Measurements from ENCODE around the gene NT5DC4. TPM values are rescaled to one million over a fixed set of nuclear protein-coding genes. Genes with fewer than 3 reads are reported as not detected.

NT5DC4 gene
- not detected in 2 replicates for total RNA-seq (2014; rRNA removed; shearing (Covaris generic); ENCODE audit: low replicate concordance)

GRCh38 chr2:112720785-112721184, at the start of gene NT5DC4:
Gene NT5DC4, plus strand, starts transcription at chr2:112721020. Its CDS starts 60 bp downstream, at chr2:112721080.
- no peak within 1 kb of the TSS for H3K9ac ChIP-seq (ENCODE audit: low read length)
- no peak within 1 kb of the TSS for H3K4me2 ChIP-seq (ENCODE audit: low read depth, low read length, poor library complexity, severe bottlenecking)
- no peaks in the 10 kb centered on the region for H3K9me2 ChIP-seq (replicated peaks; ENCODE audit: insufficient read depth, low read length)
- H3K9me3 ChIP-seq (ENCODE audit: low read length): no peaks in the 10 kb centered on the region
- H2AFZ ChIP-seq (ENCODE audit: low read length): no peak within 1 kb of the TSS
- no peaks in the 10 kb centered on the region for H3K79me2 ChIP-seq (ENCODE audit: low read length)
- no peak for DNase-seq
- no peak within 1 kb of the TSS for H3K27ac ChIP-seq (ENCODE audit: low read length)
- H4K20me1 ChIP-seq (ENCODE audit: insufficient read depth, low read depth, low read length): no peaks in the 10 kb centered on the region
- H3K27me3 ChIP-seq (ENCODE audit: low read length): no peaks in the 10 kb centered on the region
- H3K4me1 ChIP-seq (ENCODE audit: low read length): no peaks in the 10 kb centered on the region
- H3K4me3 ChIP-seq (ENCODE audit: low read length): no peak within 1 kb of the TSS
- H3K36me3 ChIP-seq (ENCODE audit: insufficient read depth, low read length): no peaks in the 10 kb centered on the region

- Histone ChIP-seq H3K36me3 (ENCODE audit: insufficient read depth, low read length) (no peaks in the 10 kb centered on the region), H3K4me1 (ENCODE audit: low read length) (no peaks in the 10 kb centered on the region), H3K4me2 (ENCODE audit: low read depth, low read length, poor library complexity, severe bottlenecking) (no peak overlapping the region), H4K20me1 (ENCODE audit: insufficient read depth, low read depth, low read length) (no peaks in the 10 kb centered on the region), H3K27ac (ENCODE audit: low read length) (no peak overlapping the region), H3K9me3 (ENCODE audit: low read length) (no peaks in the 10 kb centered on the region), H3K4me3 (ENCODE audit: low read length) (no peak overlapping the region), H3K9ac (ENCODE audit: low read length) (no peak overlapping the region), H3K79me2 (ENCODE audit: low read length) (no peaks in the 10 kb centered on the region), H2AFZ (ENCODE audit: low read length) (no peak overlapping the region), H3K9me2 (replicated peaks; ENCODE audit: insufficient read depth, low read length) (no peaks in the 10 kb centered on the region), H3K27me3 (ENCODE audit: low read length) (no peaks in the 10 kb centered on the region)
- no peak for DNase-seq
Observed at GRCh38 chr2:112671801-112672200, 49.0 kb upstream of the NT5DC4 start.

- Histone ChIP-seq H3K4me2 (ENCODE audit: low read depth, low read length, poor library complexity, severe bottlenecking) (no peak overlapping the region), H3K9me3 (ENCODE audit: low read length) (no peaks in the 10 kb centered on the region), H4K20me1 (ENCODE audit: insufficient read depth, low read depth, low read length) (no peaks in the 10 kb centered on the region), H2AFZ (ENCODE audit: low read length) (no peak overlapping the region), H3K27ac (ENCODE audit: low read length) (no peak overlapping the region), H3K79me2 (ENCODE audit: low read length) (no peaks in the 10 kb centered on the region), H3K36me3 (ENCODE audit: insufficient read depth, low read length) (no peaks in the 10 kb centered on the region), H3K27me3 (ENCODE audit: low read length) (no peaks in the 10 kb centered on the region), H3K9ac (ENCODE audit: low read length) (no peak overlapping the region), H3K4me3 (ENCODE audit: low read length) (no peak overlapping the region), H3K4me1 (ENCODE audit: low read length) (no peaks in the 10 kb centered on the region), H3K9me2 (replicated peaks; ENCODE audit: insufficient read depth, low read length) (no peaks in the 10 kb centered on the region)
- DNase-seq: no peak
Observed at GRCh38 chr2:112673008-112673407, 47.8 kb upstream of the NT5DC4 start.

GRCh38 chr2:112674229-112674628, 46.6 kb upstream of the NT5DC4 start:
- no peak for DNase-seq
- Histone ChIP-seq H3K27me3 (ENCODE audit: low read length) (no peaks in the 10 kb centered on the region), H3K79me2 (ENCODE audit: low read length) (no peaks in the 10 kb centered on the region), H3K4me2 (ENCODE audit: low read depth, low read length, poor library complexity, severe bottlenecking) (no peak overlapping the region), H4K20me1 (ENCODE audit: insufficient read depth, low read depth, low read length) (no peaks in the 10 kb centered on the region), H3K4me1 (ENCODE audit: low read length) (no peaks in the 10 kb centered on the region), H3K9ac (ENCODE audit: low read length) (no peak overlapping the region), H3K27ac (ENCODE audit: low read length) (no peak overlapping the region), H3K36me3 (ENCODE audit: insufficient read depth, low read length) (no peaks in the 10 kb centered on the region), H2AFZ (ENCODE audit: low read length) (no peak overlapping the region), H3K9me3 (ENCODE audit: low read length) (no peaks in the 10 kb centered on the region), H3K9me2 (replicated peaks; ENCODE audit: insufficient read depth, low read length) (no peaks in the 10 kb centered on the region), H3K4me3 (ENCODE audit: low read length) (no peak overlapping the region)

- H3K36me3 ChIP-seq (ENCODE audit: insufficient read depth, low read length): no peaks in the 10 kb centered on the region
- no peak overlapping the region for H3K27ac ChIP-seq (ENCODE audit: low read length)
- no peaks in the 10 kb centered on the region for H3K9me3 ChIP-seq (ENCODE audit: low read length)
- H4K20me1 ChIP-seq (ENCODE audit: insufficient read depth, low read depth, low read length): no peaks in the 10 kb centered on the region
- H3K4me2 ChIP-seq (ENCODE audit: low read depth, low read length, poor library complexity, severe bottlenecking): no peak overlapping the region
- no peaks in the 10 kb centered on the region for H3K9me2 ChIP-seq (replicated peaks; ENCODE audit: insufficient read depth, low read length)
- H3K9ac ChIP-seq (ENCODE audit: low read length): no peak overlapping the region
- H3K4me3 ChIP-seq (ENCODE audit: low read length): no peak overlapping the region
- H3K27me3 ChIP-seq (ENCODE audit: low read length): no peaks in the 10 kb centered on the region
- no peaks in the 10 kb centered on the region for H3K79me2 ChIP-seq (ENCODE audit: low read length)
- H2AFZ ChIP-seq (ENCODE audit: low read length): no peak overlapping the region
- no peaks in the 10 kb centered on the region for H3K4me1 ChIP-seq (ENCODE audit: low read length)
- DNase-seq: no peak
Observed at GRCh38 chr2:112679484-112679883, 41.3 kb upstream of the NT5DC4 start.

GRCh38 chr2:112680666-112681101, 40.1 kb upstream of the NT5DC4 start:
- H3K4me2 ChIP-seq (ENCODE audit: low read depth, low read length, poor library complexity, severe bottlenecking): no peak overlapping the region
- DNase-seq: no peak
- H4K20me1 ChIP-seq (ENCODE audit: insufficient read depth, low read depth, low read length): no peaks in the 10 kb centered on the region
- H3K27ac ChIP-seq (ENCODE audit: low read length): no peak overlapping the region
- H2AFZ ChIP-seq (ENCODE audit: low read length): no peak overlapping the region
- no peaks in the 10 kb centered on the region for H3K36me3 ChIP-seq (ENCODE audit: insufficient read depth, low read length)
- no peaks in the 10 kb centered on the region for H3K79me2 ChIP-seq (ENCODE audit: low read length)
- no peaks in the 10 kb centered on the region for H3K9me3 ChIP-seq (ENCODE audit: low read length)
- H3K27me3 ChIP-seq (ENCODE audit: low read length): no peaks in the 10 kb centered on the region
- H3K4me1 ChIP-seq (ENCODE audit: low read length): no peaks in the 10 kb centered on the region
- no peak overlapping the region for H3K9ac ChIP-seq (ENCODE audit: low read length)
- H3K4me3 ChIP-seq (ENCODE audit: low read length): no peak overlapping the region
- H3K9me2 ChIP-seq (replicated peaks; ENCODE audit: insufficient read depth, low read length): no peaks in the 10 kb centered on the region

GRCh38 chr2:112682101-112682500, 38.7 kb upstream of the NT5DC4 start:
- H3K27me3 ChIP-seq (ENCODE audit: low read length): no peaks in the 10 kb centered on the region
- H3K4me1 ChIP-seq (ENCODE audit: low read length): no peaks in the 10 kb centered on the region
- no peaks in the 10 kb centered on the region for H3K9me3 ChIP-seq (ENCODE audit: low read length)
- H3K36me3 ChIP-seq (ENCODE audit: insufficient read depth, low read length): no peaks in the 10 kb centered on the region
- no peaks in the 10 kb centered on the region for H4K20me1 ChIP-seq (ENCODE audit: insufficient read depth, low read depth, low read length)
- no peaks in the 10 kb centered on the region for H3K79me2 ChIP-seq (ENCODE audit: low read length)
- H3K4me3 ChIP-seq (ENCODE audit: low read length): no peak overlapping the region
- no peak overlapping the region for H3K9ac ChIP-seq (ENCODE audit: low read length)
- H2AFZ ChIP-seq (ENCODE audit: low read length): no peak overlapping the region
- no peak overlapping the region for H3K4me2 ChIP-seq (ENCODE audit: low read depth, low read length, poor library complexity, severe bottlenecking)
- no peak for DNase-seq
- H3K27ac ChIP-seq (ENCODE audit: low read length): no peak overlapping the region
- no peaks in the 10 kb centered on the region for H3K9me2 ChIP-seq (replicated peaks; ENCODE audit: insufficient read depth, low read length)

GRCh38 chr2:112683550-112684414, 37.0 kb upstream of the NT5DC4 start:
- no peaks in the 10 kb centered on the region for H3K9me2 ChIP-seq (replicated peaks; ENCODE audit: insufficient read depth, low read length)
- no peaks in the 10 kb centered on the region for H3K4me1 ChIP-seq (ENCODE audit: low read length)
- no peak for DNase-seq
- H3K4me3 ChIP-seq (ENCODE audit: low read length): no peak overlapping the region
- H4K20me1 ChIP-seq (ENCODE audit: insufficient read depth, low read depth, low read length): no peaks in the 10 kb centered on the region
- H3K36me3 ChIP-seq (ENCODE audit: insufficient read depth, low read length): no peaks in the 10 kb centered on the region
- no peak overlapping the region for H3K9ac ChIP-seq (ENCODE audit: low read length)
- no peak overlapping the region for H3K4me2 ChIP-seq (ENCODE audit: low read depth, low read length, poor library complexity, severe bottlenecking)
- H2AFZ ChIP-seq (ENCODE audit: low read length): no peak overlapping the region
- H3K27me3 ChIP-seq (ENCODE audit: low read length): no peaks in the 10 kb centered on the region
- no peaks in the 10 kb centered on the region for H3K9me3 ChIP-seq (ENCODE audit: low read length)
- H3K79me2 ChIP-seq (ENCODE audit: low read length): no peaks in the 10 kb centered on the region
- no peak overlapping the region for H3K27ac ChIP-seq (ENCODE audit: low read length)
